GM12873 (cell line): ENCODE results near the gene SLC2A4.

Source experiments
- TF ChIP-seq, protein P1 (sequence below): IDR thresholded peaks from 2 replicates; pipeline ENCODE4 v1.5.1; 2012; ENCODE audit warnings: low read depth, mild to moderate bottlenecking, moderate library complexity, low read length, control low read depth; ENCODE audit not compliant: insufficient read depth; ENCODE audit errors: missing control alignments

SLC2A4 gene

DNA sequence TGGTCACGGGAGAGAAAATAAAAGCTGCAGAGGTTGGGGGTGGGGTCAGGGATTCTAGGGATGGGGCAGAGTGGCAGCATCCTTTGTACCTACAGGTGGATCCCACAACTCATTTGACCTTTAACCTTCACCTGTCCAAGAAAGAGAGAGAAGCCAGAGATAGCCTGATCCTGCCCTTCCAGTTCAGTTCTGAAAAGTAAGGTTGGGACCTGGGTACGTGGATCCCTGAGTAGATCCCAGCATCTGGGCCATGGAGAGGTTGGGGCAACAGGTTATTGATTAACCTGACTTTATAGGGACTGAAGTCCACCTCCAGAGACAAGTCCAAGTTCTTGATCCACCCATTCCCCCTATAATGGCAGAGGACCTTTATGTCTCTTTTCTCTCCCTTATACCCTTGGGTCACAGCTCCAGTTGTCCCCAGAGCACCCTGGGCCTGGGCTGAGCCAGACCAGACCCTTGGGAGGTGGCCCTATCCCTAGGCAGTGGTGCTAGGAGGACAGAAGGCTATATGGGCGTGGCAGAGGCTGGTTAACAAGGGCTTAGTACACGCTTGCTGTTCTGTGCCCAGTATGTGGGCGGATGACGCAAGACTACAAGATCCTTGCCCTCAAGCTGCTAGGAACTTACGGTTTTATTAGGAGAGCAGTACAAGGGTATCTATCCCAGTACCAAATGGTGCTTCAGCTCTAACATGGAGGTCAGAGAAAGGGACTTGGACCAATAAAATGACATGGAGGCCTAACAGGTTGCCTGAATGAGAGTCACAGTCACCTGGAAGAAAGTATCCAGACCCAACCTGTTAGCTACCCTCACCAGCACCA is 22.6 kb upstream of the SLC2A4 start:
- TF ChIP-seq, protein P1, sequence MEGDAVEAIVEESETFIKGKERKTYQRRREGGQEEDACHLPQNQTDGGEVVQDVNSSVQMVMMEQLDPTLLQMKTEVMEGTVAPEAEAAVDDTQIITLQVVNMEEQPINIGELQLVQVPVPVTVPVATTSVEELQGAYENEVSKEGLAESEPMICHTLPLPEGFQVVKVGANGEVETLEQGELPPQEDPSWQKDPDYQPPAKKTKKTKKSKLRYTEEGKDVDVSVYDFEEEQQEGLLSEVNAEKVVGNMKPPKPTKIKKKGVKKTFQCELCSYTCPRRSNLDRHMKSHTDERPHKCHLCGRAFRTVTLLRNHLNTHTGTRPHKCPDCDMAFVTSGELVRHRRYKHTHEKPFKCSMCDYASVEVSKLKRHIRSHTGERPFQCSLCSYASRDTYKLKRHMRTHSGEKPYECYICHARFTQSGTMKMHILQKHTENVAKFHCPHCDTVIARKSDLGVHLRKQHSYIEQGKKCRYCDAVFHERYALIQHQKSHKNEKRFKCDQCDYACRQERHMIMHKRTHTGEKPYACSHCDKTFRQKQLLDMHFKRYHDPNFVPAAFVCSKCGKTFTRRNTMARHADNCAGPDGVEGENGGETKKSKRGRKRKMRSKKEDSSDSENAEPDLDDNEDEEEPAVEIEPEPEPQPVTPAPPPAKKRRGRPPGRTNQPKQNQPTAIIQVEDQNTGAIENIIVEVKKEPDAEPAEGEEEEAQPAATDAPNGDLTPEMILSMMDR = no peak

DNA sequence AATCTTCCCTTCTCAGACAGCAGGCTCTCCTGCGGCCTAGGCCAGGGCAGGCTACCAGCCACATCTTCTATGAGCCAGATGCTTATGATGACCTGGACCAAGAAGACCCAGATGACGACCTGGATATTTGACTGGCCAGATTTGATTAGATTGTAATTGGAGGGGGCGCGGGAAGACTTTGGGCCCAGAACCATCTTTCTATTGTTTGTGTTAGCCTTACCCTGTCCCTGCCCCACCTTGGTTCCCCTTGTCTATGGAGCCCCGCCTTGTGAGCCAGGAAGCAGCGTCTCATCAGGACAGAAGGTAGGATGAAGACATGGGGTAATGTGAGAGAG is 22.0 kb upstream of the SLC2A4 start:
- TF ChIP-seq, protein P1 = no peak

DNA sequence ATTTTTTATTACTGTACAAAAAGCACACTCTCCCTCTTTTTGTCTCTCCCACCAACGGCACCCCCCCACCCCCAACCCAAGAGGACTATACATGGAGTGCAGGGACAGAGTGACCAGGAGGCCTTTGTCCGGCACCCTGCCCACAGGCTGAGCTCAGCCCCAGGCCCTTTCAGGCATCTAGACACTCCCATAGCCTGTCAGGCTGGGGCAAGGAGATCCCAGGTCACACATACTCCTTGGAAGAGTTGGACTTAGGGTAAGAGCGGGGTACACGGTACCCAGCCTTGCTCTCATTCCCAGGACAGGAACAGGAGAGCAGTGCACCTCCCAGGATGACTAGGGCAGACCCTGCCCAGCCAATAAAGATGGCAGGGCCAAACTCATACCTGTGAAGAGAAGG is 21.4 kb upstream of the SLC2A4 start:
- TF ChIP-seq, protein P1 = no peak

DNA sequence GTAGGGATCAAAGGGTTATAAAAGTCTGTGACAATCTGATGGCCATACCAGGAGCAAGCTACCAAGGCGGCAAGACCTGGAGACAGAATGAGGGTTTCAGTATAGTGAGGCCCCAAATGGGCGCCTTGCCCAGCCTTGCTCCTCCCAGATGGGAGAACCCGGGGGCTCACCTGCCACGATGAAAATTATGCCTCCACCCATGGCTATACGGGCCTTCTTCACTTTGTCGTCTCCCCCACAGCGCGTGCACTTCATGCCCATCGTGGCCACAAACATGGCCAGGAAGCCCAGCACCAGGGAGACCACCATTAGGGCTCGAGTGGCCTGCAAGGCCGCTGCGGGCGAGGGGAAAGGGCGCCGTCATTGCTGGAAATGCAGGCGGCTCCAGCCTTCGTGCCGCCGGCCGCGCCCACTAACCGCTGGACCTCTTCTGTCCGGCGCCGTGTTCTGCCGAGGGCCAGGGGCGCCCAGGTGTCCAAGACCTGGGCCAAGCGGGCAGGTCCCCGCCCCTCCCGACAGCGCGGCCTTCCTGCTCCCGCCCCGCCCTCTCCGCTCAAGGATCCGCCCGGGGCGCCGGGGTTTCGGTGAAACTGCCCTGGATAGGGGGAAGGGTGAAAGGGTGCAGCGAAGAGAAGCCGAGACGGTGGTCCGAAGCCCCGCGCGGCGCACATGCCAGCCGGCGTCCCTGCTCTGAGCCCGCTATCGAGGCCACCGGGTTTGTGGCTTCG is 20.7 kb upstream of the SLC2A4 start:
- TF ChIP-seq, protein P1 = no peak

DNA sequence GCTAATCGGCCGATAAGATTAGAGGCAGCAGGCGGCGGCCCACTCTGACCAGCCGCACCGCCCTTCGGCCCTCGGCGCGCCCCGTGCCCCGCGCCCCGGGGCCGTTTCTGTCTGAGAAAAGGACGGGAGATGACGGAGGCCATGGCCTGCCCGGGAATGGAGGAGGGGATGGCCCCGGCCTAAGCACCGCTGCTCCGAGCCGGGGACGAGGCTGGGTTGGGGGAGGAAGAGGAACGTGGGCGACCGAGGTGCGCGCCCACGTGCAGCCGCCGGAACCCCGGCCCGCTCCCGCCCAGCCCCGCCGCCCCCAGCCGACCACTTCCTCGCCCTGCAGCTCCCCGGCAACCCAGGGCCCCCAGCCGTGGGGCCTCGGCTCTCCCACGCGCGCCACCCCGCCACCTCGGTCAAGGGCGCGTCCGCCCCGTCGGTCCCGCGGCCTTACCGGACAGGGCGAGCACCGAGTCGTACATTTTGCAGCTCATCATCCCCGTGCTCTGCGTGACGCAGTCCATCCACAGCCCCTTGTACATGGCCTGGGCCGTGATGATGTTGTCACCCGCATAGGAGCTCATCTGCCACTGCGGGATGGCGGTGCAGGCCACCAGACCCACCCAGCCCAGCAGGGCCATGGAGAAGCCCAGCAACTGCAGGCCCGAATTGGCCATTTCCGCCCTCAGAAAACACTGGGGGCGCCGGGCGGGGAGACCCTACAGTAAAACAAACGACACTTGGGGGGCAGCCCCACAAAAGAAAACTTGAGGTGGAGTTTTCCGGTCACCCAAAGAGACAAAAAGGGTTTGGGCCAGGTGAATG is 19.9 kb upstream of the SLC2A4 start:
- TF ChIP-seq, protein P1 = no peak

DNA sequence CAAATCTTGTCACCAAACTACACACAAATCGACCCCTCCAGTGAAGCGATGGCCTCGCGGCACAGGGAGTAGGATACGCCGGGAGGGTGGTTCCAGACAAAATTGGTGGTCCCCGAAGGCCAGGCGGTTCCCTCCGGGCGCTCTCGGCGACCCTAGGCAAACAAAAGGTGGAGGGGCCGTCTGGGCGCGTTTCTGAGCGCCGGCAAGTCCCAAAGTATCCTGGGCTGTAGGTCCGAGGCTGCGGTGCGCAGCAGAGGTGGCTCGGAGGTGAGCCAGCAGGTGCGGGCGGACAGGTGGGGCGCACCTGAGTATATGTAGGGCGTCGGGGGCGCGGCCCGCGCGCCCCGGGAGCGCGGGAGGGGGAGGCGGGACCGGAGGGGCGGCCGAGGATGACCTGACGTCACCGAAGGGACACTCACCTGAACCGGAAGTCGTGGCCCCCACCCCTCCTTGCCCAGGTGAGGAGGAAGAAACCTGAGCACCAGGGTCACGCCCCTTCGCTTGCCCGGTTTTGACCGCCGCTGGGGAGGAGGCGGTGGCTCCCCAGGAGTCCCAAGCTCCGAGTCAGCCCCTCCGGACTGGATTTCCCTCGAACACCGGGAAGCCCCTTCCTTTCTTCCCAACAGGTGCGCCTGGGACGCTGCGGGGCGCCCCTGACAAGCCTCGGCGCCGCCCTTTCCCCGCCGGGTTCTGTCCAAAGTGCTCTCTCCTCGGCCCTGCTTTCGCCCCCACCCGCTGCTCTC is 19.2 kb upstream of the SLC2A4 start, which contains the start of gene CLDN7:
TSS of gene CLDN7 (minus strand) at position 287 of the 743 bp plus-strand sequence. CDS start 435 bp downstream, outside the sequence.
- TF ChIP-seq, protein P1 = no peak
